ENCODE data around the gene PTPRT.

PTPRT gene

GRCh38 chr20:42700372-42700771 is 489.3 kb downstream of the PTPRT start:
- no peak for DNase-seq

DNA sequence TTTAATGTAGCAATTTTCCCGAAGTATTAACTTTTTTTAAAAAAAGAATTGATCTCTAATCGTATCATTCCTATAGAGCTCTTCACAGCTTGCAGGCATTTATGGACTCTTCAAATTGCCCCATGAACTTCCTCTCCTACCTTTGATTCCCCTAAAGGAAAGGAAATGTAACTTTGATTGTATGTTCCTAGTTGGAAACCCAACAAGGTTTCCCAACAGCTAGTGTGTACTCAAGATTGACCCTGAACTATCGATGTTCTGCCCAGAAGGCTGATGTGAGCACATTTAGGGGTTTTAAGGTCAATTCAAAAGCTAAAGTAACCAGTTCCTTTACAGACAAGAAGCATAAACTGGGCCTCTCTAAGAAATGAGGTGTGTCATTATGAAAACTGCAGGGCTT is 491.7 kb downstream of the PTPRT start:
- DNase-seq = no peak

DNA sequence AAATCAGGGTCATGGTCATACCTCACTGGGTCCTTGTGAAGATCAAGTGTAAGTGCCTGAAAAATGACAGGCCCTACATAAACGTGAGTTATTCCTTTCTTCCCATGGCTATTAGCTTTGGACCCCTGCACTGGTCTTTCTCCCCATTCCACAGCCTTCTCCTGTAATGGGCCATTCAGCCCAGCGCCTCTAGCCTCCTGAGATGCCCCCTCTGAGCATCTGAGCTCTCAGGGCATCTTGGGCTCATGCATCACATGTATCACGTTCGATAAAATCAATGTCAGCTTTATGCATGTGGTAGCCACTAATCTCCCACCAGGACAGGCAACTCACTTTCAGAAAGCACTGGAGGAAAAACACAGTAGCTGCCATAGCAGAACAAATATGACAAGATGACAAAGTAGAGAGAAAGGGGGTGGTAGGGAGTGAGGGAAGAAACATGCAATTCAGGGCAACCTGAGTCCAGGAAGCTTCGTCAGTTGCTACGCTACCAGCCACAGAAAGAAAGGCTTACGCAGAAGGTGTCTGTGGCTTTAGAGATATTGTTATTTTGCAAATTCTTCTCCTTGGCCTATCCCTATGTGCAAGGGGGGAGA is 498.8 kb downstream of the PTPRT start:
- no peak for DNase-seq

- DNase-seq = no peak
Measured at GRCh38 chr20:42688576-42688975, 501.1 kb downstream of the PTPRT start.

DNA sequence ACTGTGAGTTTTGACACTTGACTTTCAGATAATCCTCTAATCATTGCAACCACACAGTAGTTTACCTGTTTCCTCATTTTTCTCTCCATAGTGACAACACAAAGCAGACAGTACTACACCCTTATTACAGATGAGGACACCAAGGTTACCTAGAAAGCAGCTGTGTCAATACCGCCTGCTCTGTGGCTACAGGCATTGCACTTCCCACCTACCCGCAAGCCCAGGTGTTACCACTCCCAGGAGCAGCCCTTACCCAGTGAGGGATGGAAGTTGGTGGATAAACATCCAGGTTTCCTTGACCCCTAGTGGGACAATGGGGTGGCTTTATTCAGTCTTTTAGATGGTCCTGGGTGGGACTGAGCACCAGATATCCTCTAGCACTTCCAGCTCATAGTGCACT is 503.6 kb downstream of the PTPRT start:
- DNase-seq = no peak

DNA sequence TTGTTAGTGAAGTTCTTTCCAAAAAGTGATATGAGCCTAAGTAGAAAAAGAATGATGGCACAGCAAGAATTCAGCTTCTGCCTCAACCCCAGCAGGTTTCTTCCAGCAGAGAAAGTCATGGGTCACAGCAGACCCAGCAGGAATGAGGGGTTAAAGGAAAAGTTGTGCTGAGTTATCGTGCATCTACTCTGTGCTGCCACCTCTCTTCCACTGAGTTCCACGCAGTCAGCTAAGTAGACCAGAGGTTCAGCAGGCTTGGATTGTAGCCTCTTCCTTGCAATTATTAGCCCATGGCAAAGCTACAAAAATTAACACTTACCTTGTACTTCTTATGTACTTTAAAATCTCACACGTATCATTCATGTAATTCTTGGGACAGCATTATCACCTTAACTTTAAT is 510.8 kb downstream of the PTPRT start:
- no peak for DNase-seq

- no peak for DNase-seq
Measured at GRCh38 chr20:42656130-42656529, 533.6 kb downstream of the PTPRT start.

DNA sequence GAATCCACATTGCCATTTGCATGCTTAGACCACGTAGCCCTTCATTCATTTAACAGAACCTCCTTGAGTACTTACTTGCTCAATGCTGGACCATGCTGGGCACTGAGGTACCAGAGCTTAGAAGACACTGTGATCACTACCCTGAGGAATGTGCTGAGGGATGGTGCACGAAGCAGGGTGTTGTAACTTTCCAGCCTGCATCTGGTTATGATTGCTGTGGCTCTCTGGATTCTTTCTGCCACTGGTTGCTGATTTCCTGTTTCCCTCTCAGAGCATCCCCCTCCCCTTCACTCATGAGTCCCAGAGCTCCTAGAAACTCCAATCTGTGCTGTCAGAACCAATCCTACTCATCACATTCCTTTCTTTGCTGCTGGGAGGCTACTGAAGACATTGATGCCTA is 537.4 kb downstream of the PTPRT start:
- DNase-seq = no peak

DNA sequence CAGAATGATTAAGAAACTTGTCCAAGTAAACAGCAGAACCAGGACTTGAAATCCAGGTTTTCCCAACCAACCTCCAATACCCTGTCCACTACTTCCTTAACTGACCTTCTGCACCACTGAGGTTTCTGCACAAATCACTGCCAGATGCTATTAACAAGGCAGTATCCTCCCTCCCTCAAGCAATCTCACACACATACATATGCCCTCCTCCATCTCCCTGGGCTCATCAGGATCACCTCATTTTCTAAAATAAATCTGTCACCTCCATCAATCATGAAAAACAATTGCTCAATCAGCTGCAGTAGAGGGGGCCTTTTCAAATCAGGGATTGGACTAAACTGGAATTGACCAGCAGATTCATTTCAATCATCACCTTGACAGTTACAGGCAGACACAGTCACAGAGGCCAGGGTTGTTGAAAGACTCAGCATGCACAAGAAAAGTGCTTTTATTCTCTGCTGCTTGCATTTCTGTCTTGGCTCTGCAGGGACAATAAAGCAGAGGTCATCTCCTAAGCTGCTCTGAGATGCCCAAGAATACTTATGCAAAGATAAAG is 539.4 kb downstream of the PTPRT start:
- DNase-seq = no peak

GRCh38 chr20:42649748-42650147 is 540.0 kb downstream of the PTPRT start:
- no peak for DNase-seq

DNA sequence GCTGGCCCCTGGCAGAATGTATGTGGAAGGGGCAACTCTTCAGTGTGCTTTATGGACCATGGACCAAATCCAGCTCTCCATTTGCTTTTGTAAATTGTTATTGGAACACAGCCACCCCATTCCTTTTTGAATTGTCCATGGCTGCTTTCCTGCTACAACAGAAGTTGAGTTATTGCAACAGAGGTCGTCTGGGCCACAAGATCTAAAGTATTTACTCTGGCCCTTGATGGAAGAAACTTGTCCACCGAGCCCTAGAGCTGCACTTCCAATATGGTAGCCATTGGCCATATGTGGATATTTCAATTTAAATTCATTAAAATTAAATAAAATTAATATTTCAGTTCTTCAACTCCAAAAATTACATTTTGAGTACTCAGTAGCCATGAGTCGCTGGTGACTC is 543.5 kb downstream of the PTPRT start:
- DNase-seq = no peak

- DNase-seq = no peak
Measured at GRCh38 chr20:42641886-42642285, 547.8 kb downstream of the PTPRT start.

DNA sequence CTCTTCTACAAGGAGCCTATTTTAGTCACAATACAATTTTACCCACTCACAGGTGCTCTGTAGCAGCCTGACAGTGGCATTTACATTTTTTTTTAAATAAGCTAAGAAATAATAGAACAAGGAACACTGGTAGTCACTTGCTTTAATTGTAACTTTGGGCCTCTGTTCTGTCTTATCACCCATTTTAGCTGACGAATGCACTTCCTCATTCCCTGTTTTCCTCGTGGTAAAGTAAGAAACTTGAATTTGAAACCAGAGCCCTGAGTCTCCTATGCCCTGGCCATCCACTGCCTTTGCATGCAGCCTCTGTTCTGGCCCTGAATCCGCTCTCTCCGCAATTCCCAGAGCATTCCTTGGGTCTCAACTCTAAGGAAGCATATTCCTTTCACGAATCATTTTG is 550.6 kb downstream of the PTPRT start:
- DNase-seq = no peak

GRCh38 chr20:42635699-42636411 is 553.9 kb downstream of the PTPRT start:
- no peak for DNase-seq

DNA sequence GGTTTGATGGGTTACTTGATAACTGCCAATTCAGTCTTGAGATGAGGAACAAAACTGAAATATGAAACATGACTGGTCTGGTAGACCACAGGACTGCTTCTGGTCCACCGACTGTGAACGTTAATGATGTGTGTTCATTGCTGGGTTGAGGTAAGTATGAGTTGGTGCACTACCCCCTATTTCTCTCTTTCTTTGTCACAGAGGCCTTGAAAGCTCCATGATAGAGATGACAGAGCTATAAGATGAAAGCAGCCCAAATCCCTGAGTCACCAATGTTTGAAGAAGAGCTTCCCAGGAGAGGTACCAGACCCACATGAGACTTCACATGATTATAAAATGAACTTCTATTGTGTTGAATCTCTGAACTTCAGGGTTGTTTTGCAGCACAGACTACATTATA is 555.5 kb downstream of the PTPRT start:
- no peak for DNase-seq

GRCh38 chr20:42628683-42629082 is 561.0 kb downstream of the PTPRT start:
- no peak for DNase-seq

DNA sequence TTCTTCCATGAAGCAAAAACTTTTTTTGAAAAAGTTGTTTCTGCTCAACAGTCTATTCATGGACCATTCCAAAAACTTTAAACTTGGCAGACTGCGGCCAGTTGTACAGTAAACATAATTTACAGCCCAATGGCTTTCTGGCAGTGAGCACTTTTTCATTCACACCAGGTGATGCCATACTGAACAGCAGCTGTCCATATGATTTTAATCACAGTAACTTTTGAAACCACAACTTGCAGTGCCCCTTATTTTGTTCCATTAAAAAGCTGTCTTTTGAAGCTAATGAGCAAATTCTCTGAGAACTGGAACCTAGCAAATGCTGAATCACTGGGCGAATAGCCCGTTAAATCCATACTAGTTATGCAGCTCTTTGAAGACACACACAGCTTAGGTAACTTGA is 576.6 kb downstream of the PTPRT start:
- DNase-seq = no peak

GRCh38 chr20:42611889-42612837 is 577.5 kb downstream of the PTPRT start:
- no peak for DNase-seq

- DNase-seq = no peak
Measured at GRCh38 chr20:42611423-42611822, 578.3 kb downstream of the PTPRT start.

GRCh38 chr20:42610070-42610469 is 579.6 kb downstream of the PTPRT start:
- DNase-seq = no peak

DNA sequence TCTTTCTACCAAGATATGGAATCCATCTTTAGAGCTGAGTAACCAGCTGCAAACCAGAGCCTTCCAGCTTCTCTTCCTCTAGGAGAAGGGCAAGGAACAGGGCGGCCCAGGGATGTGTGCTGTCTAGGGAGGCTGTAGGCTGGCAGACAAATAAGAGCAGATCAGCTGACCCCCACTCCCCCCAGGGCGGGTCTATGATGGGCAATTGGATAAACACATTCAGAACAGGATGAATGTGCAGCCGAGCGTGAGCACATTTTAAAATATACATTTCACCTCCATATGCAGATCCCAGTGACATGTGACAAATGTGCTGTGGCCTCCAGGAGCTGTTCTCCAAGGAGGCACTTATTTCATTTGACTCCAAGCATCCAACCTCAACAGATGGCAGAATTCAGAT is 580.1 kb downstream of the PTPRT start:
- DNase-seq = no peak

DNA sequence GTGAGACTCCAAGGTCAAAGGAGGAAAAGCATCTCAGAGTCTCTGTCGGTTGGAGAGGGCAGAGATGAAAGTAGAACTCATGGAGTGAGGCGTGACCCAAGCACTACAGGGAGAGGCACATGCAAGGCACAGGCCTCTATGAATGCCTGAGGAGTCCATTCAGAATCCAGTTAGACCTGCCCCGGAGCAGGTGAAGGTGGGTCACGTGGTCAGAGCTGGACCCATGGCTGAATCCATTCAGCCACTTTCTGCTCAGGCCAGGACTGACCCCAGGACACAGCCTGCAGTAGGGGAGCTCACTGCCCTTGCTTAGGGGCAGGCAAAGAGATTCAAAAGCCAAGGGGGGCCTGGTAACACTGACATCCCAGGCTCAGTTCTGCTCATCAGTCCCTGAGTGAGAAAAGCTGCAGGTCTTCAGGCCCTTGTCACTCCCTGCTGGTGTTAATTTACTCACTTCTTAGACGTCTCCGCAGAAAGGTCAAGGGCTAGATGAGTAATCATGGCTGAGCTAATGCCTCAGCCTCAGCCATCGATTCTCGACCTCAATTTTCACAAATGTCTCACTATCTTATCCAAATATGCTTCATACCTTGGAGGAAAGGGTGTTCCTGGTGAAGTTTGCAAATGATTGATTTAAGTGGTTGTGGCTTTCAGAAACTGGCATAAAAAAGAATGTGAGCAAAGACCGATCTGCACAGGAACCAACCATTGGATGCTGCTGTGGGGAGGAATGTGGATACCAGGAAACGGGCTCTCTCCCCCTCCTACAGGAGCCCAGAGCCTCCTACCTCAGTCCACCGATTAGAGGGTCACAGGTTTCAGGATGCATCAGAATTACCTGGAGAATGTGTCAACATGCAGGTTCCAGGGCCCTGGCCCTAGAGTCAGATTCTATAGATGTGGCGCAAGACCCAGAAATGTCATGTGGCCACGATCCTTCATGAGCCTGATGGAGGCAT is 584.4 kb downstream of the PTPRT start:
- DNase-seq = no peak
